Chondrocyte (in vitro differentiated cells): ENCODE measurements around the gene RAB17. TPM values are rescaled to one million over a fixed set of nuclear protein-coding genes. Genes with fewer than 3 reads are reported as not detected.
A peak's percentile ranks its signal among the peaks of the same experiment; 100 is the strongest.

Experiments
- DNase-seq: peaks from one replicate; pipeline ENCODE4 v3.0.0; 2021; ENCODE audit warnings: mixed read lengths, low spot score
- H3K27ac Mint-ChIP-seq: one replicate; pipeline ENCODE4 v1.8.0; 2021; ENCODE audit warnings: mild to moderate bottlenecking, moderate library complexity, mixed read lengths; ENCODE audit not compliant: unreplicated experiment
- H3K27me3 Mint-ChIP-seq: 2 replicates; pipeline ENCODE4 v1.8.0; 2021; ENCODE audit warnings: low read depth, mixed read lengths
- H3K36me3 Mint-ChIP-seq: 2 replicates; pipeline ENCODE4 v1.8.0; 2021; ENCODE audit warnings: low read depth, mixed read lengths
- H3K4me1 Mint-ChIP-seq: 2 replicates; pipeline ENCODE4 v1.8.0; 2021; ENCODE audit warnings: low read depth, mild to moderate bottlenecking, mixed read lengths
- H3K4me3 Mint-ChIP-seq: one replicate; pipeline ENCODE4 v1.8.0; 2021; ENCODE audit warnings: mild to moderate bottlenecking, moderate library complexity, mixed read lengths; ENCODE audit not compliant: unreplicated experiment
- H3K9me3 Mint-ChIP-seq: 2 replicates; pipeline ENCODE4 v1.8.0; 2021; ENCODE audit warnings: low read depth, mixed read lengths
- CTCF ChIP-seq: fragments of 200-600 bp; sonication (generic); IDR thresholded peaks from 2 replicates; pipeline ENCODE4 v1.5.0; 2021; ENCODE audit warnings: antibody characterized with exemption, mild to moderate bottlenecking, moderate library complexity
- total RNA-seq: library from RNA; stranded (reverse); gene quantifications from 3 replicates; pipeline ENCODE4 v1.2.1, GENCODE V29; 2021

The RAB17 gene
- total RNA-seq, 1 donor from 2014 or later, result 0.25 TPM

- Mint-ChIP-seq H3K4me1 (peaks cover under 1% of the 10 kb centered on the region), H3K36me3 (peaks cover 7% of the 10 kb centered on the region), H3K4me3 (no peak overlapping the region), H3K27me3 (peaks cover 2% of the 10 kb centered on the region), H3K9me3 (peaks cover 13% of the 10 kb centered on the region), H3K27ac (no peak overlapping the region)
- no peak for TF ChIP-seq CTCF
- peak; percentile 40 for DNase-seq
Observed at GRCh38 chr2:237553948-237554347, 36.6 kb downstream of the RAB17 start.

GRCh38 chr2:237552908-237553307 lies 37.6 kb downstream of the RAB17 start:
- H3K4me1 Mint-ChIP-seq, result no peaks in the 10 kb centered on the region
- no peak overlapping the region for H3K4me3 Mint-ChIP-seq
- no peak overlapping the region for H3K27ac Mint-ChIP-seq
- no peak for DNase-seq
- peaks cover 7% of the 10 kb centered on the region for H3K36me3 Mint-ChIP-seq
- TF ChIP-seq CTCF, result no peak
- peaks cover 13% of the 10 kb centered on the region for H3K9me3 Mint-ChIP-seq
- H3K27me3 Mint-ChIP-seq, result peaks cover 1% of the 10 kb centered on the region

GRCh38 chr2:237551071-237551574 lies 39.4 kb downstream of the RAB17 start:
- H3K27ac Mint-ChIP-seq, result no peak overlapping the region
- no peak overlapping the region for H3K4me3 Mint-ChIP-seq
- H3K27me3 Mint-ChIP-seq, result no peaks in the 10 kb centered on the region
- DNase-seq, result peak; percentile 73
- no peak for TF ChIP-seq CTCF
- H3K9me3 Mint-ChIP-seq, result peaks cover 10% of the 10 kb centered on the region
- no peaks in the 10 kb centered on the region for H3K4me1 Mint-ChIP-seq
- H3K36me3 Mint-ChIP-seq, result peaks cover 6% of the 10 kb centered on the region

- Mint-ChIP-seq H3K9me3 (peaks cover 5% of the 10 kb centered on the region), H3K27me3 (no peaks in the 10 kb centered on the region), H3K27ac (no peak overlapping the region), H3K4me3 (no peak overlapping the region), H3K36me3 (peaks cover 3% of the 10 kb centered on the region), H3K4me1 (no peaks in the 10 kb centered on the region)
- no peak for TF ChIP-seq CTCF
- peak; percentile 62 for DNase-seq
Observed at GRCh38 chr2:237549643-237550415, 40.7 kb downstream of the RAB17 start.

GRCh38 chr2:237549216-237549615 lies 41.3 kb downstream of the RAB17 start:
- Mint-ChIP-seq H3K27ac (no peak overlapping the region), H3K36me3 (peaks cover 1% of the 10 kb centered on the region)
- peak; percentile 37 for DNase-seq

More at GRCh38 chr2:237549216-237549615, 41.3 kb downstream of the RAB17 start:
- no peaks in the 10 kb centered on the region for H3K27me3 Mint-ChIP-seq
- TF ChIP-seq CTCF, result no peak
- H3K9me3 Mint-ChIP-seq, result peaks cover 5% of the 10 kb centered on the region
- H3K4me3 Mint-ChIP-seq, result no peak overlapping the region
- H3K4me1 Mint-ChIP-seq, result no peaks in the 10 kb centered on the region
